Astrocyte of the spinal cord (primary cell): ENCODE measurements around the gene RAPGEF2.

ENCODE experiments used
- DNase-seq: peaks from one replicate; pipeline ENCODE4 v3.0.0; 2011; ENCODE audit warnings: low read depth, low spot score
- H3K4me3 ChIP-seq: 2 replicates; pipeline ENCODE4 v1.5.1; 2011; ENCODE audit warnings: low read depth, mild to moderate bottlenecking, low read length, moderate library complexity
- in situ Hi-C: cut with HindIII; loops from 2 replicates; pipeline ENCODE4 v1.10.0; 2017; ENCODE audit warnings: low sequenced_read_pairs
- TF ChIP-seq, protein P1 (sequence below): IDR thresholded peaks from 2 replicates; pipeline ENCODE4 v1.5.1; 2012; ENCODE audit warnings: low read depth, mild to moderate bottlenecking, low read length, inconsistent platforms

Gene RAPGEF2

GRCh38 chr4:159269116-159269515 is 166.2 kb downstream of the RAPGEF2 start:
- in situ Hi-C loops, result no loop called here
- DNase-seq, result no peak
- TF ChIP-seq, protein P1, sequence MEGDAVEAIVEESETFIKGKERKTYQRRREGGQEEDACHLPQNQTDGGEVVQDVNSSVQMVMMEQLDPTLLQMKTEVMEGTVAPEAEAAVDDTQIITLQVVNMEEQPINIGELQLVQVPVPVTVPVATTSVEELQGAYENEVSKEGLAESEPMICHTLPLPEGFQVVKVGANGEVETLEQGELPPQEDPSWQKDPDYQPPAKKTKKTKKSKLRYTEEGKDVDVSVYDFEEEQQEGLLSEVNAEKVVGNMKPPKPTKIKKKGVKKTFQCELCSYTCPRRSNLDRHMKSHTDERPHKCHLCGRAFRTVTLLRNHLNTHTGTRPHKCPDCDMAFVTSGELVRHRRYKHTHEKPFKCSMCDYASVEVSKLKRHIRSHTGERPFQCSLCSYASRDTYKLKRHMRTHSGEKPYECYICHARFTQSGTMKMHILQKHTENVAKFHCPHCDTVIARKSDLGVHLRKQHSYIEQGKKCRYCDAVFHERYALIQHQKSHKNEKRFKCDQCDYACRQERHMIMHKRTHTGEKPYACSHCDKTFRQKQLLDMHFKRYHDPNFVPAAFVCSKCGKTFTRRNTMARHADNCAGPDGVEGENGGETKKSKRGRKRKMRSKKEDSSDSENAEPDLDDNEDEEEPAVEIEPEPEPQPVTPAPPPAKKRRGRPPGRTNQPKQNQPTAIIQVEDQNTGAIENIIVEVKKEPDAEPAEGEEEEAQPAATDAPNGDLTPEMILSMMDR, result no peak
- no peak overlapping the region for H3K4me3 ChIP-seq

GRCh38 chr4:159269956-159270355 is 167.1 kb downstream of the RAPGEF2 start:
- no peak for DNase-seq
- in situ Hi-C loops, result no loop called here
- TF ChIP-seq, protein P1, result no peak
- H3K4me3 ChIP-seq, result no peak overlapping the region

- no peak overlapping the region for H3K4me3 ChIP-seq
- TF ChIP-seq, protein P1, result no peak
- in situ Hi-C loops, result no loop called here
- DNase-seq, result no peak
Measured at GRCh38 chr4:159271856-159272255, 169.0 kb downstream of the RAPGEF2 start.

DNA sequence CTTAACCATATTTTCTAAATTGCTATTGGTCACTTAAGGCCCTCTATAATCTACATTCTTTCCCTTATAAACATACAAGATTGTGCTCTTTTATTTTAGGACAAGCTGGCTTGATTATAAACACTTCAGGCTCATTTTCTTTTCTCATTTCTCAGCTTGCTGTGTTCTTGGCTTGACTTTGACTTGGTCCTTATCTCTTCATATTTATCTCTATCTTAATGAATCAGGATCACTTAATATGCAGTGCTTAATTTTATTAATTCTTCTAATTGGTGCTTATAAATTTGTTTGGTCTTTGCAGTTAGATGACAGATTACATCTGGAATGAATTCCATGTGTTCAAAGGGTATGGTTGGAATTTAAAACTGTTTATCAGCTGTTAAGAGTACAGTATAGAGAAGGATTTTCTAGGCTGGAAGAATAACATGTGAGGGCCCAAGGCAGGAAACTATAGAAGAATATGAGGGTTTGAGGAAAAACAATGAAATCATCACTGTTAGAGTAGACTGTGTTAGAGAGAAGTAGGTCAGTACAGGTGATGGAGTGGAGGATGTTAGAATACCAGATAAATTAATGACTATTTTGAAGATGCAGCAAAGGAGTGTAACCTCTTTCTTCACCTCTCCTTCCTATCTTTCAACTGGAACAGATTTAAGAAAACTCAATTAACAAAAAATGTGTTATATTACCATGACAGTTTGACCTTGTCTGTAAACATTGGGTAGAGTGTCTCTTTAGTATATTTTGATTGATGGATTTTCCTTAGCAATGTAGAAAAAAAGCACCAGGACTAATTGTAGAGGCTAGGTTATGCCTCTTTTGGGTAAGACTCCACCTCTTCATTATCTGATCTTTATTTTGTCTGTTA is 169.6 kb downstream of the RAPGEF2 start:
- in situ Hi-C loops, result no loop called here
- H3K4me3 ChIP-seq, result no peak overlapping the region
- TF ChIP-seq, protein P1, result no peak
- DNase-seq, result no peak

DNA sequence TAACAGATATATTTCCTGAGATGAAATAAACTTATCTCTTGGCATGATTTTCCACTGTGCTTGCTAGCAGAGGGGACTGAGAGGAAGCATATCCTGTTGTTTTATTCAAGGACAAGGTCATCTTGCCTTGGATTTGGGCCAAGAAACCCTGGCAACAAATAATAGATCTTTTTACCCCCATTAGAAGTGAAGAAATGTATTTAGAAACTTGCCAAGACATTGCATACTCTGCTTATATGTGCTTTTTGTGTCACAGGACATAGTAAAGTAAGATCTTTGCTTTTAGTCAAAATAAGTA is 170.2 kb downstream of the RAPGEF2 start:
- in situ Hi-C loops, result no loop called here
- no peak overlapping the region for H3K4me3 ChIP-seq
- TF ChIP-seq, protein P1, result no peak
- no peak for DNase-seq

DNA sequence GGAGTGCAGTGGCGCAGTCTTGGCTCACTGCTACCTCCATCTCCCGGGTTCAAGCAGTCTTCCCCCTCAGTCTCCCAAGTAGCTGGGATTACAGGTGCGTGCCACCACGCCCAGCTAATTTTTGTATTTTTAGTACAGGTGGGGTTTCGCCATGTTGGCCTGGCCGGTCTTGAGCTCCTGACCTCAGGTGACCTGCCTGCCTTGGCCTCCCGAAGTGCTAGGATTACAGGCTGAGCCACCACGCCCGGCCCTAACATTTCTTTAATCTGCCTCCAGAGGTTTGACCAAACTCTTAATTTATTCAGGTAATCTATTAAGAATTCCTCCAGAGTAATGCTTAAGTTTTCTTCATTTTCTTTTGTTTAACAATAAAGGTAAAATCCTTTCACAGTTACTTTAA is 171.0 kb downstream of the RAPGEF2 start:
- no peak overlapping the region for H3K4me3 ChIP-seq
- in situ Hi-C loops, result no loop called here
- TF ChIP-seq, protein P1, result no peak
- no peak for DNase-seq
